WI38 (cell line): ENCODE results near the gene SLC6A3.

Experiments
- H3K4me3 ChIP-seq: 2 replicates; pipeline ENCODE4 v1.5.1; 2011; ENCODE audit warnings: low read depth, mild to moderate bottlenecking, control low read depth, low read length
- TF ChIP-seq, protein P1 (sequence below): IDR thresholded peaks from 2 replicates; pipeline ENCODE4 v1.5.1; 2012; ENCODE audit warnings: low read depth, mild to moderate bottlenecking, control low read depth, low read length

The SLC6A3 gene

DNA sequence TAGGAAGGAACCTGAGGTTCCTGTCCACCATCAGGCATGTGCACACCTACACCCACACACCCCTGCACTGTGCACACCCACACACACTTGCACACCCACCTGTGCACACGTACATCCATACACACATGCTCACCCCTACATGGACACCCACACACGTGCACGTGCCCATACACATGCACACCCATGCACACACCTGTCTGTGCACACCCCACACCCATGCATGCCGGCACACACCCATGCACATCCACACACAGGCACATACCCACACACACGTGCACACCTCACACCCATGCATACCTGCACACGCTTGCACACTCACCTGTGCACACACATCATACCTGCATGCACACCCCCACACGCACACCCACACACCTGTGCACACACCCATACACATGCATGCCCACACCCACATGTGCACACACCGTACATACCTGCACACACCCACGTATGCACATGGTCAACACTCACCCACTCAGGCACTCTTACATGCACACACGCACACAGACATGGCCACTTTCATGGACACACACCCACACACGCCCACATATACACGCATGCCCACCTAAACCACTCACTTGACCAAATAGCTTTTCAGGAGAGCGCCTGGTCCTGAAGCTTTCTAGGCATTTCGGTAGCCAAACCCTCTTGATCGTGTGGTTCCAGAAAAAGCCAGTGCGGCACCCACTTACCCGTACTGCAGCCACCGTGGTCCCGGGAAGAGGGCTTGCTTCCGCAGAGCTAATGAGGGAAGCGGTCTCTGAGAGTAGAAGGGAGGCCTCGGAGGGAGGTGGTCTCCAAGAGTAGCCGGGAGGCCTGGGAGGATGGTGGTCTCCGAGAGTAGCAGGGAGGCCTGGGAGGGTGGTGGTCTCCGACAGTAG lies 63.6 kb downstream of the SLC6A3 start:
- H3K4me3 ChIP-seq = no peak overlapping the region
- TF ChIP-seq, protein P1, sequence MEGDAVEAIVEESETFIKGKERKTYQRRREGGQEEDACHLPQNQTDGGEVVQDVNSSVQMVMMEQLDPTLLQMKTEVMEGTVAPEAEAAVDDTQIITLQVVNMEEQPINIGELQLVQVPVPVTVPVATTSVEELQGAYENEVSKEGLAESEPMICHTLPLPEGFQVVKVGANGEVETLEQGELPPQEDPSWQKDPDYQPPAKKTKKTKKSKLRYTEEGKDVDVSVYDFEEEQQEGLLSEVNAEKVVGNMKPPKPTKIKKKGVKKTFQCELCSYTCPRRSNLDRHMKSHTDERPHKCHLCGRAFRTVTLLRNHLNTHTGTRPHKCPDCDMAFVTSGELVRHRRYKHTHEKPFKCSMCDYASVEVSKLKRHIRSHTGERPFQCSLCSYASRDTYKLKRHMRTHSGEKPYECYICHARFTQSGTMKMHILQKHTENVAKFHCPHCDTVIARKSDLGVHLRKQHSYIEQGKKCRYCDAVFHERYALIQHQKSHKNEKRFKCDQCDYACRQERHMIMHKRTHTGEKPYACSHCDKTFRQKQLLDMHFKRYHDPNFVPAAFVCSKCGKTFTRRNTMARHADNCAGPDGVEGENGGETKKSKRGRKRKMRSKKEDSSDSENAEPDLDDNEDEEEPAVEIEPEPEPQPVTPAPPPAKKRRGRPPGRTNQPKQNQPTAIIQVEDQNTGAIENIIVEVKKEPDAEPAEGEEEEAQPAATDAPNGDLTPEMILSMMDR = no peak

DNA sequence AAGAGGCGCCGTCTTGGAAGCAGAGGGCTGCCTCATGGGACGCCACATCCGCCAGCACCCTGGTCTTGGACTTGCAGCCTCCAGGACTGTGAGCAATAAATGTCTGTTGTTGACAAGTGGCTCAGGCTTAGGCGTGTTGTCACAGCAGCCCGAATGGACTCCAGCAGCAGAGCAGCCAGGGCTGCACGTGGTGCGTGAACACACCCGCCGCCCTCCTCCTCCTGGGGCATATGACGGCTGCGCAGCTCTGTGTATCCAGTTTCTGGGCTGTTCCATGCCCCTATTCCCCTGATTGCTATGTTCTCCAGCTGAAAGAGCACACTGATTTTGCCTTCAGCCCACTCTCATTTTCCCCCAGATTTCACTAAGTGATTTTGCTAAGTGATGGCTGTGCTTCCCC lies 64.3 kb downstream of the SLC6A3 start:
- H3K4me3 ChIP-seq = no peak overlapping the region
- TF ChIP-seq, protein P1 = no peak

- TF ChIP-seq, protein P1 = peak; percentile 10; the same call in 1 of the 2 replicates
- no peak overlapping the region for H3K4me3 ChIP-seq
Observed at GRCh38 chr5:1380011-1380817, 65.0 kb downstream of the SLC6A3 start.

GRCh38 chr5:1378866-1379659 lies 66.2 kb downstream of the SLC6A3 start:
- TF ChIP-seq, protein P1 = no peak
- H3K4me3 ChIP-seq = no peak overlapping the region

DNA sequence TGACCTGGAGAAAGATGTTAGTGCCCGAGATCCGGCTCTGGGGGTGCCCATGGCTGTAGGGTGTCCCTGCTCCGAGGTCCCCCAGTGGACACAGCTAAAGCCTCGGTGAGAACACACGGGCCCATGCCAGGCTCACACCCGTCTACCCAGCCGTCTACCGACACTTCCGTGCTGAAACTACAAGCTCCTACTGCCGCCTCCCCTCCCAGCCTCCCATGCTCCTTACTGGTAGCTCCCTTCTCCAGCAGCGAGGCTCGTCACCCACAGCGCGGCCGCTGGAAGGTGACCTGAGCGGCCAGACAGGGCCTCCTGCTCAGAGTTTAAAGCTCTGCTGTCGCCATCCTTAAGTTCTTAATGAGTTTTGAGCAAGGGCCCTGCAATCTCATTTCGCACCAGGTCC lies 67.1 kb downstream of the SLC6A3 start:
- TF ChIP-seq, protein P1 = no peak

GRCh38 chr5:1376981-1377380 lies 68.3 kb downstream of the SLC6A3 start:
- TF ChIP-seq, protein P1 = no peak
- no peak overlapping the region for H3K4me3 ChIP-seq

More for the DNA sequence above, 67.1 kb downstream of the SLC6A3 start:
- H3K4me3 ChIP-seq = no peak overlapping the region
